ENCODE measurements around the gene DMXL2. TPM values are rescaled to one million over a fixed set of nuclear protein-coding genes. Genes with fewer than 3 reads are reported as not detected.
"Not testable (repeated sequence)": the region's sequence is repeated elsewhere in the genome, so short reads cannot be mapped to it uniquely, and the experiment has no call there.

The DMXL2 gene
- total RNA-seq, 2 experiments from 2014 or later: 10.0 TPM

GRCh38 chr15:51568939-51569784 is 53.4 kb downstream of the DMXL2 start:
- intact Hi-C loops (cut with micrococcal nuclease); H3K27ac Mint-ChIP-seq; DNase-seq; H3K4me3 Mint-ChIP-seq; H3K4me1 Mint-ChIP-seq (ENCODE audit: low read depth); H3K27me3 Mint-ChIP-seq (ENCODE audit: low read depth): not testable (repeated sequence)
- H3K9me3 Mint-ChIP-seq: peaks cover 10% of the 10 kb centered on the region
- CTCF ChIA-PET: interaction anchor here (0.6 kb wide), 1 partner anchor 359 kb away, joined by 6 read pairs; no protein-coding TSS in a partner anchor
- peaks cover 14% of the 10 kb centered on the region for H3K36me3 Mint-ChIP-seq (ENCODE audit: low read depth)

GRCh38 chr15:51561271-51561670 is 61.3 kb downstream of the DMXL2 start:
- no peaks in the 10 kb centered on the region for H3K36me3 Mint-ChIP-seq (ENCODE audit: low read depth)
- no peak for DNase-seq
- H3K27me3 Mint-ChIP-seq (ENCODE audit: low read depth): no peaks in the 10 kb centered on the region
- intact Hi-C loops (cut with micrococcal nuclease): no loop called here
- CTCF ChIA-PET: interaction anchor here (0.6 kb wide), 1 partner anchor 391 kb away, joined by 4 read pairs; no protein-coding TSS in a partner anchor
- H3K27ac Mint-ChIP-seq: no peak overlapping the region
- no peak overlapping the region for H3K4me3 Mint-ChIP-seq
- no peaks in the 10 kb centered on the region for H3K4me1 Mint-ChIP-seq (ENCODE audit: low read depth)
- no peaks in the 10 kb centered on the region for H3K9me3 Mint-ChIP-seq

- DNase-seq: no peak
- intact Hi-C loops (cut with micrococcal nuclease): no loop called here
- no peak overlapping the region for H3K4me3 Mint-ChIP-seq
- H3K9me3 Mint-ChIP-seq: no peaks in the 10 kb centered on the region
- no peaks in the 10 kb centered on the region for H3K27me3 Mint-ChIP-seq (ENCODE audit: low read depth)
- no peaks in the 10 kb centered on the region for H3K36me3 Mint-ChIP-seq (ENCODE audit: low read depth)
- H3K4me1 Mint-ChIP-seq (ENCODE audit: low read depth): no peaks in the 10 kb centered on the region
- CTCF ChIA-PET: no interaction called here
- no peak overlapping the region for H3K27ac Mint-ChIP-seq
Observed at GRCh38 chr15:51558876-51559275, 63.7 kb downstream of the DMXL2 start.

- intact Hi-C loops (cut with micrococcal nuclease): no loop called here
- CTCF ChIA-PET: no interaction called here
- no peaks in the 10 kb centered on the region for H3K36me3 Mint-ChIP-seq (ENCODE audit: low read depth)
Observed at GRCh38 chr15:51558411-51558810, 64.2 kb downstream of the DMXL2 start.

GRCh38 chr15:51550841-51551240 is 71.7 kb downstream of the DMXL2 start:
- Mint-ChIP-seq H3K4me1 (ENCODE audit: low read depth) (no peaks in the 10 kb centered on the region), H3K27me3 (ENCODE audit: low read depth) (no peaks in the 10 kb centered on the region), H3K9me3 (no peaks in the 10 kb centered on the region), H3K27ac (no peak overlapping the region), H3K4me3 (no peak overlapping the region), H3K36me3 (ENCODE audit: low read depth) (no peaks in the 10 kb centered on the region)
- intact Hi-C loops (cut with micrococcal nuclease): no loop called here
- DNase-seq: no peak
- CTCF ChIA-PET: interaction anchor here (0.6 to 1.6 kb wide), 2 partner anchors 14 to 246 kb away, joined by 3 to 5 read pairs; no protein-coding TSS in a partner anchor

More at GRCh38 chr15:51558411-51558810, 64.2 kb downstream of the DMXL2 start:
- H3K9me3 Mint-ChIP-seq: no peaks in the 10 kb centered on the region
- H3K27ac Mint-ChIP-seq: no peak overlapping the region
- no peaks in the 10 kb centered on the region for H3K27me3 Mint-ChIP-seq (ENCODE audit: low read depth)
- no peak for DNase-seq
- no peak overlapping the region for H3K4me3 Mint-ChIP-seq
- H3K4me1 Mint-ChIP-seq (ENCODE audit: low read depth): no peaks in the 10 kb centered on the region

GRCh38 chr15:51547656-51548055 is 74.9 kb downstream of the DMXL2 start:
- DNase-seq: no peak
- no peaks in the 10 kb centered on the region for H3K27me3 Mint-ChIP-seq (ENCODE audit: low read depth)
- no peaks in the 10 kb centered on the region for H3K36me3 Mint-ChIP-seq (ENCODE audit: low read depth)
- H3K4me1 Mint-ChIP-seq (ENCODE audit: low read depth): no peaks in the 10 kb centered on the region
- H3K27ac Mint-ChIP-seq: no peak overlapping the region
- intact Hi-C loops (cut with micrococcal nuclease): no loop called here
- H3K9me3 Mint-ChIP-seq: no peaks in the 10 kb centered on the region
- CTCF ChIA-PET: no interaction called here
- no peak overlapping the region for H3K4me3 Mint-ChIP-seq

GRCh38 chr15:51536965-51537574 is 85.5 kb downstream of the DMXL2 start:
- intact Hi-C loops (cut with micrococcal nuclease): loop anchor here (1.0 kb wide), 1 partner anchor 239 kb away; no protein-coding TSS in a partner anchor

GRCh38 chr15:51533672-51534398 is 88.7 kb downstream of the DMXL2 start:
- Mint-ChIP-seq H3K4me1 (ENCODE audit: low read depth) (no peaks in the 10 kb centered on the region), H3K36me3 (ENCODE audit: low read depth) (peaks cover 16% of the 10 kb centered on the region), H3K27ac (no peak overlapping the region), H3K4me3 (no peak overlapping the region), H3K27me3 (ENCODE audit: low read depth) (no peaks in the 10 kb centered on the region), H3K9me3 (peaks cover 3% of the 10 kb centered on the region)
- CTCF ChIA-PET: interaction anchor here (0.6 kb wide), 1 partner anchor 288 kb away, joined by 3 read pairs; no protein-coding TSS in a partner anchor
- intact Hi-C loops (cut with micrococcal nuclease): no loop called here
- no peak for DNase-seq

More at GRCh38 chr15:51536965-51537574, 85.5 kb downstream of the DMXL2 start:
- Mint-ChIP-seq H3K36me3 (ENCODE audit: low read depth) (peaks cover 2% of the 10 kb centered on the region), H3K4me1 (ENCODE audit: low read depth) (no peaks in the 10 kb centered on the region), H3K9me3 (no peaks in the 10 kb centered on the region), H3K27me3 (ENCODE audit: low read depth) (no peaks in the 10 kb centered on the region), H3K4me3 (no peak overlapping the region), H3K27ac (no peak overlapping the region)
- no peak for DNase-seq
- CTCF ChIA-PET: interaction anchor here (0.6 to 1.2 kb wide), 5 partner anchors 10 to 248 kb away, joined by 3 to 5 read pairs (median 3); no protein-coding TSS in a partner anchor

- Mint-ChIP-seq H3K4me1 (ENCODE audit: low read depth) (no peaks in the 10 kb centered on the region), H3K36me3 (ENCODE audit: low read depth) (peaks cover 43% of the 10 kb centered on the region), H3K9me3 (peaks cover 20% of the 10 kb centered on the region), H3K4me3 (no peak overlapping the region), H3K27ac (no peak overlapping the region), H3K27me3 (ENCODE audit: low read depth) (no peaks in the 10 kb centered on the region)
- intact Hi-C loops (cut with micrococcal nuclease): no loop called here
- no peak for DNase-seq
- CTCF ChIA-PET: no interaction called here
Observed at GRCh38 chr15:51526955-51527354, 95.6 kb downstream of the DMXL2 start.

GRCh38 chr15:51524376-51524775 is 98.2 kb downstream of the DMXL2 start:
- intact Hi-C loops (cut with micrococcal nuclease): no loop called here
- Mint-ChIP-seq H3K36me3 (ENCODE audit: low read depth) (peaks cover 35% of the 10 kb centered on the region), H3K27me3 (ENCODE audit: low read depth) (no peaks in the 10 kb centered on the region), H3K9me3 (peaks cover 17% of the 10 kb centered on the region), H3K4me1 (ENCODE audit: low read depth) (no peaks in the 10 kb centered on the region), H3K27ac (no peak overlapping the region), H3K4me3 (no peak overlapping the region)
- DNase-seq: no peak
- CTCF ChIA-PET: interaction anchor here (0.7 to 1.0 kb wide), 2 partner anchors 12 to 362 kb away, joined by 3 to 5 read pairs; no protein-coding TSS in a partner anchor

GRCh38 chr15:51516291-51516690 is 106.3 kb downstream of the DMXL2 start:
- no peak overlapping the region for H3K4me3 Mint-ChIP-seq
- DNase-seq: no peak
- no peaks in the 10 kb centered on the region for H3K27me3 Mint-ChIP-seq (ENCODE audit: low read depth)
- H3K4me1 Mint-ChIP-seq (ENCODE audit: low read depth): no peaks in the 10 kb centered on the region
- H3K9me3 Mint-ChIP-seq: peaks cover 4% of the 10 kb centered on the region
- H3K36me3 Mint-ChIP-seq (ENCODE audit: low read depth): peaks cover 13% of the 10 kb centered on the region
- H3K27ac Mint-ChIP-seq: no peak overlapping the region
- CTCF ChIA-PET: interaction anchor here (2.0 kb wide), 1 partner anchor 17 kb away, joined by 6 read pairs; no protein-coding TSS in a partner anchor
- intact Hi-C loops (cut with micrococcal nuclease): no loop called here

GRCh38 chr15:51505251-51505650 is 117.3 kb downstream of the DMXL2 start:
- Mint-ChIP-seq H3K27ac (no peak overlapping the region), H3K4me3 (no peak overlapping the region), H3K27me3 (ENCODE audit: low read depth) (no peaks in the 10 kb centered on the region), H3K9me3 (peaks cover 3% of the 10 kb centered on the region), H3K36me3 (ENCODE audit: low read depth) (peaks cover 7% of the 10 kb centered on the region), H3K4me1 (ENCODE audit: low read depth) (no peaks in the 10 kb centered on the region)
- no peak for DNase-seq
- intact Hi-C loops (cut with micrococcal nuclease): no loop called here
- CTCF ChIA-PET: no interaction called here

All from activated naive CD4-positive, alpha-beta T cell treated with anti-CD3 and anti-CD28 coated beads for 36 hours (primary cell).